ENCODE results near the gene GOLGA1.
"Not testable (repeated sequence)": the region's sequence is repeated elsewhere in the genome, so short reads cannot be mapped to it uniquely, and the experiment has no call there.

GOLGA1 gene, protein sequence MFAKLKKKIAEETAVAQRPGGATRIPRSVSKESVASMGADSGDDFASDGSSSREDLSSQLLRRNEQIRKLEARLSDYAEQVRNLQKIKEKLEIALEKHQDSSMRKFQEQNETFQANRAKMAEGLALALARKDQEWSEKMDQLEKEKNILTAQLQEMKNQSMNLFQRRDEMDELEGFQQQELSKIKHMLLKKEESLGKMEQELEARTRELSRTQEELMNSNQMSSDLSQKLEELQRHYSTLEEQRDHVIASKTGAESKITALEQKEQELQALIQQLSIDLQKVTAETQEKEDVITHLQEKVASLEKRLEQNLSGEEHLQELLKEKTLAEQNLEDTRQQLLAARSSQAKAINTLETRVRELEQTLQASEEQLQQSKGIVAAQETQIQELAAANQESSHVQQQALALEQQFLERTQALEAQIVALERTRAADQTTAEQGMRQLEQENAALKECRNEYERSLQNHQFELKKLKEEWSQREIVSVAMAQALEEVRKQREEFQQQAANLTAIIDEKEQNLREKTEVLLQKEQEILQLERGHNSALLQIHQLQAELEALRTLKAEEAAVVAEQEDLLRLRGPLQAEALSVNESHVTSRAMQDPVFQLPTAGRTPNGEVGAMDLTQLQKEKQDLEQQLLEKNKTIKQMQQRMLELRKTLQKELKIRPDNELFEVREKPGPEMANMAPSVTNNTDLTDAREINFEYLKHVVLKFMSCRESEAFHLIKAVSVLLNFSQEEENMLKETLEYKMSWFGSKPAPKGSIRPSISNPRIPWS

DNA sequence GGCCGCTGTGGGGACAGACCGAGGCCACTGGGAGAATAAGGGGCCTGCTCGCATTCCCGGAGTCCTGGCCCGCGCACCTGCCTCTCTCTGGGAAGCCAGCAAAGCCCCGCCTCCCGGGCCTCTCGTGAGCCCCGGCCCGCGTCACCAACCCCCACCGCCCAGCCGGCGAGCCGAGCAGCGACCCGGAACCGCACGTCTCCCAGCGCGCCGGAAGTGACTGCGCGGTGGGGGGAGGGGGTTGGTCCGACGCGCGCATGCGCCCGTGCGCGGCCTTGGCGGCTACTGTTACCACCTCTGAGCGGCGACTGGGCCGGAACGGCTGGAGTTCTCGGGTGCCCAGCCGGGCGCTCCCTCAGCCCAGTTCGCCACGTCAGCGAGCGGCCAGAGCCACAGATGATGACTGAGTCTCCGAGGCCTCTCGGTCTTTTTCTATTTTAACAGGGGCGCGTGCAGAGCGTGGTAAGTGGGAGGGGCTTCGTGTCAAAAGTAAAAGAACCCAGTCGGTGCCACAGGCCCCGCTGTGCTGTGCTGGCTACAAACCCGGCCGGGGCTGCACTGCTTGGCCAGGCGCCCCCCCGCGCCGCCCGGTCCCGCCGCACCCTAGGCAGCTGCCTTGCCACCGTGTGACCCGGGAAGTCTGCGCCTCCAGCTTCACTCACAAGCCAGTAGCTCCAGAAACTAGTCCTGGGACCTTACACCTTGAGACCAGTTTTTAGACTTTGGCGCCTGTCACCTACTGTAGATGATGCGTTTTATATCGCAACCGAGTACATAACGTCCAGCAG lies at the start of gene GOLGA1:
Gene GOLGA1 (minus strand): TSS at position 190 of the 785 bp plus-strand sequence. CDS start 2,372 bp downstream, outside the sequence.
- peak; percentile 87 for DNase-seq

DNA sequence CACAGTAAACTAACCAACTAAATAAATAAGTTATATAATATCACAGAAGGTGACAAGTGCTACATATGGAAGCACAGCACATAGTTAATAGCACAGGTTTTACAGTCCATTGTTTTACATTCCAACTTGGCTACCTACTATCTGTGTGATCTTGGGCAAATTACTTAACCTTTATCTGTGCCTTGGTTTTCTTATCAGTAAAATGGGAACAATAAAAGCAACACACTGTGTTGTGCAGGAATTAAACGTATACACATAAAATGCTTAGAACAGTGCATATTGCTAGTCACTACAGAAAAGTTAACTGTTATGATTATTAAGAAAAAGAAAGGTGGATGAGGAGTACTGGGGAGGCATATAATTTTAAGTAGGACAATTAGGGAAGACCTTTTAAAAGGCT lies 42.8 kb upstream of the GOLGA1 start:
- no peak for DNase-seq

DNA sequence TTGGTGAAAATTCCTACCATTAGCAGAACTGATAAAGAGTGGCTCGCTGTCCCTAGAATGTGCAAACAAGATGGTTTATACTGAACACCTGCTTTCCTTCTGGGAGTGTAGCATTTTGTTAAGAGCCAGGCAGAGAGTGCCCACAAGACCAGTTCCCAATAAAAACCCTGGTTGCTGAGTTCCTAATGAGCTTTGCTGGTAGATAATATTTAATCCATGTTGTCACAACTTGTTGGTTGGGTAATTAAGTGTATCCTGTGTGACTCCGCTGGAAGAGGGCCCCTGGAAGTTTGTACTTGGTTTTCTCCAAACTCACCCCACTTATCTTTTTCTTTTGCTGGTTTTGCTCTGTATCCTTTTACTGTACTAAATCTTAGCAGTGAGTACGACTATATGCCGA lies 39.5 kb upstream of the GOLGA1 start:
- DNase-seq = no peak

DNA sequence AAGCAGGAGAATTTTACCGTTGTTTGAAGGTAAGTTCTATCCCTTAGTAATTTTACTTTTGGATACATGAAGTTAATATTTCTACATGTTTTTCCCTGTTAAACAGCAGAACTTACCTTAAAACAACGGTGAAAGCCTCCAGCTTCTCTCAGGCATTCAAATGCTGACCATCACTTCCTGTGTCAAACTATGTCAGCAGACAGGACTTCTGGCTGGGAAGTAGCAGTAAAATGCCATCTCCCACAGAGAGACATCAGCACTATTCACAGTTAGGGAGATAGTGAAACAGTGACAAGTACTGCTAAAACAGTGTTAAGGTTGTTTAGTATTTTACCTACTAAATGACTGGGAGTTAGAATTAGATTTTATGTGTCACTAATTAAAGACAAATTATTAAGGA lies 34.2 kb upstream of the GOLGA1 start:
- no peak for DNase-seq

DNA sequence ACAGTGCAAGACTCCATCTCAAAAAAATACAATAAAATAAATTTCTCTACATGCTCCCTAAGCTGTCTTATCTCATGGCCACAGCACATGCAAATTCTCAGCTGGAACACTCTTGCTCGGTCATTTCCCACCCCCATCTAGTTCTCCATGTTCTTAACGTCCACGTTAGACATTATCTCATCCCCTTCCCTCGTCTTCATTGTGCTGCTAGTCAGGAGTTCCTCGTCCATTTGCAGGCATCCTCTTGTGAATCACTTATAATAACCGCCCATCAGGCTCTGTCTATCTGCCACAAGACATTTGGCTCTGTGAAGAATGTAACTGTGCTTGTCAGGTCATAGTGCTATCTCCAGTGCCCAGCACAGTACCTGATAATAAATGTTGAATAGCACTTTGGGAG lies 32.9 kb upstream of the GOLGA1 start:
- no peak for DNase-seq

DNA sequence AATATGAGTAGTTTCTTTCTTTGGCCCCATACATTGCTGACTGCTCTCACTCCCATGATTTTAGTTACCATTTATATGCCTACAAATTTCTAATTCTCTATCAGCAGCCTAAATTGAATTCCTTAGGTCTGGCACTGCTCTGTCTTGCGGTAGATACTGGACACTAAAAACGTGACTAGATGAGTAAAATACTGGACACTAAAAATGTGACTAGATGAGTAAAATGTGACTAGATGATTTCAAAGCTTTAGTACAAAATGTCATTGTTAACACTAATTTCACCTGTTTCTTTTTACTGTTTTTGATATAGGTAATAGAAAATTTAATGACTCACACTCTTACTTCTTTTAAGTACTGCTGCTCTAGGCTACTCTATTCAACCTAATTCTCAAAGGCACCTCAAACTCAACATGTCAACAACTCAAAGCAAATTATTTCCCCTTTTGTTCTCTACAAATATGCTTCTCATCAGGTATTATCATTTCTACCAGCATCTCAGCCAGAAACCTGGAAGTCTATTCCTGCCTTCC lies 31.4 kb upstream of the GOLGA1 start:
- DNase-seq = no peak

DNA sequence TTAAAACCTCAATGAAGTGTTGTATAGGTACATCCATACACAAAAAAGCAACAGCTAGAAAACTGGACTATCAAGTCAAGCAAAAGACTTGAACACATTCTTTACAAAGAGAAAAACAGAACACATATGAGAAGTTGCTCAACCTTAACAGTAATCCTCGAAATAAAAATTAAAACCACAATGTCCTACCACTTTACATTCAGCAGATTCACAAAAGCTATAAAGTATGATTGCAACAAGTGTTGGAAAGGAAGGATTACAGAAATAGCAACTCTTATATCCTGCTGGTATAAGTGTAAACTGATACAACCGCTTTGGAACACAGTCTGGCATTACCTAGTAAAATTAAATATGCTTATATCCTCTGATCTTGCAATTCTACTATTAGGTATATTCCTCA lies 28.5 kb upstream of the GOLGA1 start:
- no peak for DNase-seq

DNA sequence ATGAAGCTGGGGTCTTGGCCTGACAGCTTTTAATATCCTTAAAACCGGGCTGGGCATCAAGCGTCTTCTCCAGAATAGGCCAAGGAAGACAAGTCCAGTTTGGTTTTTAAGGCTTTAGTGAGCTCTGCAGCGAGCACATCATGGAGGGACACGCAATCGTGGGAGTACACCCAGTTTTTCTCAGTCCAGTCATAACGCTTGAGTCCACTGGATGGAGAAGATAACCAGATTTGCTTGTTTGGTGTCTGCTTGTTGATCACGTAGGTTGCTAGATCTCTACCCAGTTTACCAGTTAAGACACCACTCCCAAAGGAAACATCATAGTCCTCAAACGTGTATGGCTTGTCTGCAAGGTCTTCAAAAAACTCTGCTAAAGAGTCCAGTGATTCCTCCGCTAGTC lies 27.4 kb upstream of the GOLGA1 start:
- no peak for DNase-seq

DNA sequence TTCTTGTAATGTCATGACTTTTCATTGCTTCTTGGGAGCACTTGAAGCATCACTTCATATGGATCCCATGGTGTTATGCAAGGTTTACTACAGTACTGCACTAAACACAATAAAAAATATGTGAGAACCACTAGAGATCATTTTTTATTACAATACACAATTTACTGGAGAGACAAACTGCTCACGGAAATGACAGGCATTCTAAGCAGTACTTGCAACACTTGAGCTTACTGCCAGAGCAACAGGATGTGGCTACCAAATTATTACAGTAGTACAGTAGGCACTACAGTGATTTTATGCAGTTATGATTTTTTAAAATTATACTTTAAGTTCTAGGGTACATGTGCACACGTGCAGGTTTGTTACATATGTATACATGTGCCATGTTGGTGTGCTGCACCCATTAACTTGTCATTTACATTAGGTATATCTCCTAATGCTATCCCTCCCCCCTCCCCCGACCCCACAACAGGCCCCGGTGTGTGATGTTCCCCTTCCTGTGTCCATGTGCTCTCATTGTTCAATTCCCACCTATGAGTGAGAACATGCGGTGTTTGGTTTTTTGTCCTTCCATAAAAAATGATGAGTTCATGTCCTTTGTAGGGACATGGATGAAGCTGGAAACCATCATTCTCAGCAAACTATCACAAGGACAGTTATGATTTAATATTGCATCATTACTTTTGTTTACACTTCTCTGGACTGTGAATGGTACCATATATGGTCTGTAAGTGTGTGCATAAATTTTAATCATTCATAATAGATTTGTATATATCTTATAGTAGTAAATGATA lies 25.1 kb upstream of the GOLGA1 start:
- not testable (repeated sequence) for DNase-seq

DNA sequence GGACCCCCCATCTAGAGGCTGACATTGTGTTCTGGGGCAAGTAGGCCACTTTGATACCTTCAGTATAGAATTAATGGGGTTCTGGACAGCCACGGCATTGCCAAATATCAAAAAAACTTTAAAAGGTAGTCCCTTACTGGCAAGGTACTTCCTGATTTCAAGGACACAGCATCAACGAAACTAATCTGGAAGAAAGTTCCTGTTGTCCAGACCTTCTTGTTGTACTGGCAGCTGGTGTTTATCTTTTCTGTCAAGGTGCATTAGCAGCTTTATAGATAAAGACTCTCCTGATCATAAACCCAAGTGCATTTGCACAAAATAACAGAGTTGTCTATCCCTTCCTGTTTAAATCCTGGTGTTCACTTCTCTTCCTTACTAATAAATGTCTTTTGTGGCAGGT lies 23.7 kb upstream of the GOLGA1 start:
- no peak for DNase-seq

DNA sequence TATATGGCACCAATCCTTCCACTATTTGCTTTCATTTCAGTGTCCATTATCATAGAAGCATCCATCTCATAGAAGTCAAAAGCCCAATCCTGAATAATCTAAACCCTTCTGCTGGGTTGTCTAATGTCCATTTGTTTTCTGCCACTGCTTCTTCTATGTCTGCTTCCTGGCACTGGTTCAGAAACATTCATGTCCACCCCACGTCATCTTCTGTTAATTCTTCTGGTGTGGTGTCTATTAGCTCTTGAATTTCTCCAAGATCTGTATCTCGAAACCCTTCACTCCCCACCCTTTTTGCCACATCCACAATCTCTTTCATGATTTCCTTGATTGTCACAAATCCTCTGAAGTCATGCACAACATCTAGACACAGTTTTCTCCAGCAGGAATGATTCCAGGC lies 23.2 kb upstream of the GOLGA1 start:
- no peak for DNase-seq

DNA sequence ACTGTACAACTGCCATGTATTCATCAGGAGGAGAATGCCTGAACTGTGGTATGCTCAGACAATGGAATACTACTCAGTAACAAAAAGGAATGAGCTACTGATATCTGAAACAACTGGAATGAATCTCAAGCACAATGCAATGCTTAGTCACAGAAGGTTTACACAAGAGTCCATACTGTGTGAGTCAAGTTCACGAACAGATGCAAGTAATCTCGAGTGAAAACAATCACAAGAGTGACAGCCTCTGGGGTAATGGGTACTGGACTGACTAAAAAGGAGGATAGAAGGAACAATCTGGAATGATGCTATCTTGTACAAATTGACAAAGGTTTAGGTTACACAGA lies 19.5 kb upstream of the GOLGA1 start:
- no peak for DNase-seq

DNA sequence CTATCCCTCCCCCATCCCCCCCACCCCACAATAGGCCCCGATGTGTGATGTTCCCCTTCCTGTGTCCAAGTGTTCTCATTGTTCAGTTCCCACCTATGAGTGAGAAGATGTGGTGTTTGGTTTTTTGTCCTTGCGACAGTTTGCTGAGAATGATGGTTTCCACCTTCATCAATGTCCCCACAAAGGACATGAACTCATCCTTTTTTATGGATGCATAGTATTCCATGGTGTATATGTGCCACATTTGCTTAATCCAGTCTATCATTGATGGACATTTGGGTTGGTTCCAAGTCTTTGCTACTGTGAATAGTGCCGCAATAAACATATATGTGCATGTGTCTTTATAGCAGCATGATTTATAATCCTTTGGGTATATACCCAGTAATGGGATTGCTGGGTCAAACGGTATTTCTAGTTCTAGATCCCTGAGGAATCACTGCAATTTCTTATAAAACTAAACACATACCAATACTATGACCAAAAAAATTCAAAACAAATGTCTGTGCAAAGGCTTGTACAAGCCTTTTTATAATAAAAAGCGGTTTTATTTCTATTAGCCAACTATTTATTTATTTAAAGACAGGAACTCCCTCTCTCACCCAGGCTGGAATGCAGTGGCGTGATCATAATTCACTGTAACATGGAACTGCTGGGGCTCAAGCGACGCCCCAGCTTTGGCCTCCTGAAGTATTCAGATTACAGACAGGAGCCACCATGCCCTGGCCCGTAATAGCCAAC lies 19.0 kb upstream of the GOLGA1 start:
- not testable (repeated sequence) for DNase-seq

DNA sequence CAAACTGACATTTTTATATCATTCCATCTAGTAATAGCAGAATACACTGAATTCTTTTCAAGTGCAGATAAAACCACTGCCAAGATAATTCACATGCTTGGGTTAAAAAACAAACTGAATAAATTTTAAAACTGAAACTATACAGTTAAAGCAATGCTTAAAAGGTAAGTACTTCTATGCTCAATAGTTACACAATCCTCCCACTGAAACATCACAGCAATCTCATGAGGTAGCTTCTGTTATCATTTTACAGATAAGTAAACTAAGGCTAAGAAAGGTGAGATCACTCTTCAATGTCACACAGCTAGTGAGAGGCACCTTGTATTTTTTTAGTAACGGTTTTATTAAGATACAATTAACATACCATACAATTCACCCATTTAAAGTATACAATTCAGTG lies 13.4 kb upstream of the GOLGA1 start:
- DNase-seq = no peak

DNA sequence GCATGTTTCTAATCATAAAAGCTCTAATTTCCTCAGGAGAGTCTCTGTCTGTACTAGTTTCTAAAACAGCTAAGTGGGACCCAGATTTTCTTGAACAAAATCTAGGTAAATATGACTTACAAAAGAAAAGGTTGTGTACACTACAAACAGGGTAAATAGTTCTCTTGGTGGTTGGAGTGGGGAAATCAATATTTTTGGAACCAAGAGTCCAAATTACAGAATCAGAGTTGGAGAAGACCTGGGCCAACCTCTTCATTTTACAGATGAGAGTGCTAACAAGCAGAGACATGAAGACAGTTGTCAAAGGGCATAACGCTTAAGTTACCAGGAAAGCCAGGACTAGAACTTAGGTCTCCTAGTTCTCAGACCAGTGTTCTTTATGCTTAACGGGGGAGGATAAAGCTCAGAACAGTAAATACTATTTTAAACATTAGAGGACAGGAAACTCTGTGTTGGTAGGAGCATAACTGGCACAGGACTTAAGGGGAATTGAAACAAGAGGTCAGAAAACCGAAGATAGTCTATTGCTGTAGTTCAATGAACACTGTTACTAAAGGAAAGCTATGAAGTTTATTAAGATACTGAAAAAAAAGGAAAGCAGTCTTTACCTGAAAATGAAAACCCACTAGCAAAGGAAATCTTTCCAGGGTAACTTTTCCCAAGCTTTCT lies 9.3 kb upstream of the GOLGA1 start:
- no peak for DNase-seq

DNA sequence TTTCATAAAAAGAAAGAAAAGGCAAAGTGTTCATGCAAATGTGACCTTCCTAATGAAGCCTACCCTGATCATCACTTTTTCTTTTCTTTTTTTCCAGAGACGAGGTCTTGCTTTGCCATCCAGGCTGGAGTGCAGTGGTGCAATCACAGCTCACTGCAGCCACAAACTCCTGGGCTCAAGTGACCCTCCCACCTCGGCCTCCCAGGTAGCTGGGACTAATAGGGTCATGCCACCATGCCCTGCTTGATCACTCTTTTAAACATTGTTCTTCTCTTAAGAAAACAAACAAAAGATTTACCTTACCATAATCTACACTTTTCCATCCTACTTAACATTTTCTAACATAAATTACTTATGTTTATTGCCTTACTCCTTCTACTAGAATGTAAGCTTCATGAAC lies 8.5 kb upstream of the GOLGA1 start:
- no peak for DNase-seq

DNA sequence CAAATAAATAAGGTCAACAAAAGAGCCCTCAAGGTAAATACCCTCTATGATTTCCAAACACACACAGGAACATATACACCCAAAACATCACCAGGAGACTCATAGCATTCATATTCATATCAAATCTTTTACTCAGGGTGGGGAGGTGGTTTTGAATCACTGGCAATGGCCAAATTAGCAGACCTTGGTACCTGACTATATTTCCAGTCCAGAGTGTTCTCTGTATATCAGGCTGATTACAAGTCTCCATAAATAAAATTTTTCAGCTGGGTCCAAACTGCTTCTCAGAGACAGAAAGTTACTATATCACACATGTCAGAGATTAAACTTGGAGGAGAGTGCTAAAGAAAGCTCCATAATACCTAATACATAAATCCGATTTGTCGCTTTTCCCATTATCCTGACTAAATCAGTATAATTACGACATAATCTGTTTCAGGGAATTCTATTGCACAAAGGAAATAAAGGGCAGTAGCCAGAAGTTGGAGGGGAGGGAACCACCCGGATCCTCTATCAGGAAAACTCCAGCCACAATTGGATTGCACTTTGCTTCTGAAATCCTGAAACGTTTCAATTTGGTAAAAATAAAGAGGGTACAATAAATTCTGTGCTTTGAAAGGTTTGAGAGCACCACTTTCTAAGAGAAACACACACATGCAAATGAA lies 7.0 kb upstream of the GOLGA1 start:
- DNase-seq = no peak

DNA sequence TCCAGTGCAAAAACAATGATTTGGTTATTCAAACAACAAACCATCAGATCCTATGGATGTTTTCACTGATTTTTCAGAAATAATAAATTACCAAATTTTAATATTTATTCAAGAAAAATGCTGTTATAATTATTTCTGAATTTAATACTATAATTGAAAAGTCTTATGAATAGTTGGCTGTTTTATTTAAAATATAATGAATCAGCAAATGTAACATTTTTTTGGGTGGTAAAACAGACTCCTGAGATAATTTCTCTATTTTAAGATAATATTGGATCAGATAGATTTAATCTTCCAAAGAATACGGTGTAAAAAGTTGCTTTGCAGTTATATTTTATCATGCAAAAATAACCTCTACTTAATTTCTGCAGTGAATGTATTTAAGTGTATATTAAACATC lies 5.3 kb upstream of the GOLGA1 start:
- no peak for DNase-seq

DNA sequence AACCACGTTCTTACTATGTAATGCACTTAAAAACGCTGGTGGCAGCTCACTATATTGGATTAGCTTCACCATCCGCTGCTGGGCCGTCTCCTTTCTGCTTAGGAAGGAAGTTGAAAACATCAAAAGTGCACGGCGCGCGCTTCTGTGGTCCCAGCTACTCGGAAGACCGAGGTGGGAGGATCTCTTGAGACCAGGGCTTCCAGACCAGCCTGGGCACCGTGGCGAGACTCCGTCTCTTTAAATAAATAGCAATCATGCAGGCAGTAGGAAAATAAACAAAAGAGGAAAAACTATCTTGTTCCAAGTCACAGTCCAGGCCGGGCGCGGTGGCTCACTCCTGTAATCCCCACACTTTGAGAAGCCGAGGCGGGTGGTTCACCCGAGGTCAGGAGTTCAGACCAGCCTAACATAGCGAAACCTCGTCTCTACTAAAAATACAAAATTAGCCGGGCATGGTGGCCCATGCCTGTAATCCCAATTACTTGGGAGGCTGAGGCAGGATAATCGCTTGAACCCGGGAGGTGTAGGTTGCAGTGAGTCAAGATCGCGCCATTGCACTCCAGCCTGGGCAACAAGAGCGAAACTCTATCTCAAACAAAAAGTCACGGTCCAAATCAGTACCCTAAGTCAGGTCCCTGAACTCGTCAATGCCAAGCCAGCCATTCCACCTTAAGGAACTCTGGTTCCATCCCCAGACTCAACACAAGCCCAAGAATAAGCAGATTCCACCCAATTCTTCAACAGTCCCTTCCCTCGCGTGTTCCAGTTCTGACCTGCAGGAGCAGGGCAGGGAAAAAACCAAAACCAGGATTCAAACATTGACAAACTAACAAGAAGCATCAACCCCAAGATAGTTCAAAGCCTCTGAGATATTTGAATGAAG lies 1.0 kb upstream of the GOLGA1 start:
- DNase-seq = peak; percentile 49

DNA sequence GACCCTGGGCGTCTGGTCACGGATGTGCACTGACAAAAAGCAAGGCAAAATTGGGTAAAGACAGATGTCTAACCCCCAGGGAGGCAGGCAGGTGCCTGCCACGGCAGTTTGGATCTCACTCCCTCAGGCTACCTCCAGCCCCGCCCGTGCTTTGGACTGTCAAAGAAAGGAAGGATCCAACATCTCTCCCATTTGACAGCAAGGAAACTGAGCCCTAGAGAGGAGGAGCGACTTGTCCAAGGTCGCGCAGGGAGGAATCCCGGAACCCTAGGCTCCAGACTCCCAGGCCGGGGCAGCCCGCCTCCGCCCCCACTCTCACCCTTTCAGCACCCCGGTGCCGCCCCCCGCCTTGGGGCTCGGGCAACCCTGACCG lies 376 bp downstream of the GOLGA1 start:
- DNase-seq = peak; percentile 59

Measured in kidney glomerular epithelial cell (primary cell).